HG03108 (cell line): ENCODE data around the gene KLHL30.
"Not testable (repeated sequence)": the region's sequence is repeated elsewhere in the genome, so short reads cannot be mapped to it uniquely, and the experiment has no call there.

ENCODE experiments used
- ATAC-seq: cut with Tn5 transposase; IDR thresholded peaks from one replicate; pipeline ENCODE4 v1.9.1; 2021; ENCODE audit warnings: moderate library complexity; ENCODE audit not compliant: unreplicated experiment

Gene KLHL30

DNA sequence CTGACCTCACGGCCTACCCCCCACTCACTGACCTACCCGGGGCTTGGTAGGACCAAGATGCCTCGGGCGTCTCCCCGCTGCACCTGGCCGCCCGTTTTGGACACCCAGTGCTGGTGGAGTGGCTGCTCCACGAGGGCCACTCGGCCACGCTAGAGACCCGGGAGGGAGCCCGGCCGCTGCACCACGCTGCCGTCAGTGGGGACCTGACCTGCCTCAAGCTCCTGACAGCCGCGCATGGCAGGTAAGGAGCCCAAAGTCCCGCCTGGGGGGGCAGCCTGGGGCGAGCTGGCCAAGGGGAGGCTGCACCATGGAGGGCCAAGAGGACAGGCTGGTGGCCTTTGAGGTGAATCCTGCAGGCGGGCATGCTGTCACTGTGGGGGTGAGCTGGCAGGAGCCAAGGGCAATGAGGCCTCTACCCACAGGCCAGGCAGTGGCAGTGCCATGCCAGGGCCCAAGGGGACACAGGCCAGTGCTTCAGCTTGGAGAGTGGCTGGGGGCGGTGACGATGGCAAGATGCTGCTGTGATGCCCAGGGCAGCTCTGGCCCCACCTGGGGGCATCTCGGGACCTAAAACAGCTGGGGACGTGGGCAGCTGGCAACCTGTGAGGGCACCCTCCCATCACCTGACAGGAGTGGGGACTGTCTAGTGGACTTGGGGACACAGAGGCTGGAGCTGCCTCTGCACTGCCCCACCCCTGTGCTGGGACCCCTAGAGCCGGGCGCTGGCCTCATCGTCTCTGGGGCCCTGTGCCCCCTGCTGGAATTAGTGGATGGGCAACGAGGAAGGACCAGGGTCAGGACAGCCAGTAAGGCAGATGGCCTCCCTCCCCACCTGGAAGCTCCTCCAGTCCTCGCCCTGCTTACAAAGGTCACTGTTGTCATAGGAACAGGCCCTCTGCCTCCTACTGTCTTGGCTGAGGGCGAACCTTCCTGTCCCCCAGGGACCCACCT, 36.3 kb upstream of the KLHL30 start:
- no peak for ATAC-seq

DNA sequence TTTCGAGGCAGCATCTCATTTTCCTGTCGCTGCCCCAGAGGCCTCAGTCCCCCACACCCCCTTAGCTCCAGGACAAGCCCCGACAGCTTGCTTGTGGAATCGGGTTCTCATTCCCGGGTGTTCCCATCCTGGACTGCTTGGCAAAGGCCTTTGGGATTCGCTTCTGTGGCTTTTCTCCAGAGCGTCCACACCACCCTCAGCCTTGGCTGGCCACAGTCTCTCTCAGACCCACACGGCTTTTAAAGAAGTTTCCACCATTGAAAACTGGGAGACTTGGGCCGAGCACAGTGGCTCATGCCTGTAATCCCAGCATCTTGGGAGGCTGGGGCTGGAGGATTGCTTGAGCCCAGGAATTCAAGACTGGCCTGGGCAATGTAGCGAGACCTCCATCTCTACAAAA, 35.6 kb upstream of the KLHL30 start:
- ATAC-seq = no peak

DNA sequence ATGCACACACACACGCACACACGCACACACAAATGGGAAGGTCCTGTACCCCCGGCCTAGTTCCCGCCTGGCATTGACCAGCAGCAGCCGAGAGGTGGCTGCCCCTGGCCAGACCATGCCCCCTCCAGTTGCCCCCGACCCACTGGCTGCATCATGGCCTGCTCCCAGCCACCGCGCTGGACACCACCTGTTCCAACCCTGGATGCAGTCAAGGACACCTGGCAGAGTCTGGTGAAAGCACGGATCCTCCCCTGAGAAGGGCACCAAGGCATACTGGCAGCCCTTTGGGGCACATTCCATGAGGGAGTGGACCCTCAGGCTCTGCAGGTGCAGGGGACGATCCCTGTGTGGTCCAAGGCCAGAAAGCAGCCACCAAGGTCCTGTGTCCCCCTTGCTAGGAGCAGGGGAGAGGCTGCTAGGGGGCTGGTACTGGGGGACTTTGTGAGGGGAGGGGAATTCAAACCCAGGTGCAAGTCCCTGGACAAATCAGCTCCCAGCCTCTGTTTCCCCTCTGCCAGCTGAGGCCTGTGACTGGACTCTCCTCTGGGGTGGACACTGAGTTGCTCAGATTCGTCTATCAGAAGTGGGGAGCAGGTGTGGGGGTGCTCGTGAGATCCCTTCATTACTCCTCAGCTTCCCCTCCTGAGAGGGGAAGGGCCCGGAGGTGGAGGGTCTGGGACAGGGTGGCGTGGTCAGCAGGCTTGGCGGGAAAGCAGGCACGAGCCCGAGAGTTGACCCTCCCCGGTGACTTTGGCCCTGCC, 34.8 kb upstream of the KLHL30 start:
- ATAC-seq = no peak

DNA sequence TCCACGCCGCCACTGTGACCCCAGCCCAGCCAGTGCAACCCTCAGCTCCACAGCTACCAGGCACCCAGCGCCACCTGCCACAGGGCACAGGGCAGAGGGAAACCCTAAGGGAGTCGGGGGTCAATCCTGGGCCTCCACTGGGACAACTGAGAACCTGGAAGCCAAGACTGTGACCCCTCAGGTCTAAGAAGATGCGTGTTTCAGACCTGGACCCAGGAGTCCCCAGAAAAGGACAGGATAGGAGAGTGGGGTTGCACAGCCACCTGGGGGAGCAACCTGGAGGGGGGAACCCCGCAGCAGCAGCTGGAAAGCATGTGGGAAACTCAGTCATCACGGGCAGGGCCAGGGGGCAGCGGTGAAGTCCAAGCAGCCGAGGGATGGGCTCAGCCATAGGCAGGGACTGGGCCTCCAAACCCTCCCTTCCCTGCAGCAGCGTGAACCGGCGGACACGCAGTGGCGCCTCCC, 34.2 kb upstream of the KLHL30 start:
- no peak for ATAC-seq

DNA sequence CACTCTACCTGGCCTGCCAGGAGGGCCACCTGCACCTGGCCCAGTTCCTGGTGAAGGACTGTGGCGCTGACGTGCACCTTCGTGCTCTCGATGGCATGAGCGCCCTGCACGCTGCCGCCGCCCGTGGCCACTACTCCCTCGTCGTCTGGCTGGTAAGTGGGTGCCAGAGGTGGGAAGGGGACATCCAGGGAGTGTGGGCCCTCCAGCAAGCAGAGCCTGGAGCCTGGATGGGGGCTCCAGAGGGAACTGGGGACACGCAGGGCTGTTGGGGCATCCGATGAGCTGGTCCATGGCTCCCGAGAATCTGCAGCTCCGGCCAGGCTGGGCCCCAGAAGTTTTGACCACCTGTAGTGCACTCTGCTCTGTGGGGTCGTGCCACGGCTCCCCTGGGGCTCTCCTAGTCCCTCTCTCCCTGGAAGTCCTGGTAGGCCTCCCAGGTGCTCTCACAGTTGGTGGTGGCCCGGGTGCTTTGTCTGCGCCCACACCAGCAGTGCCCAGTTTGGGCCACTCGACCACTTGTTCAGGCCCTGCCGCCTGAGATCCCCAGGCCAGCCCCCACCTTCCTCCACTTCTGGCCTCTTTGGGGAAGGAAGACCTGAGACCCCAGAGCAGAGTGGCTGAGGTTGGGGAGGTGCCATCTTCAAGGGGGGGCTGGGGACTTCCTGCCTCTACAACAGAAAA, 33.6 kb upstream of the KLHL30 start:
- no peak for ATAC-seq

DNA sequence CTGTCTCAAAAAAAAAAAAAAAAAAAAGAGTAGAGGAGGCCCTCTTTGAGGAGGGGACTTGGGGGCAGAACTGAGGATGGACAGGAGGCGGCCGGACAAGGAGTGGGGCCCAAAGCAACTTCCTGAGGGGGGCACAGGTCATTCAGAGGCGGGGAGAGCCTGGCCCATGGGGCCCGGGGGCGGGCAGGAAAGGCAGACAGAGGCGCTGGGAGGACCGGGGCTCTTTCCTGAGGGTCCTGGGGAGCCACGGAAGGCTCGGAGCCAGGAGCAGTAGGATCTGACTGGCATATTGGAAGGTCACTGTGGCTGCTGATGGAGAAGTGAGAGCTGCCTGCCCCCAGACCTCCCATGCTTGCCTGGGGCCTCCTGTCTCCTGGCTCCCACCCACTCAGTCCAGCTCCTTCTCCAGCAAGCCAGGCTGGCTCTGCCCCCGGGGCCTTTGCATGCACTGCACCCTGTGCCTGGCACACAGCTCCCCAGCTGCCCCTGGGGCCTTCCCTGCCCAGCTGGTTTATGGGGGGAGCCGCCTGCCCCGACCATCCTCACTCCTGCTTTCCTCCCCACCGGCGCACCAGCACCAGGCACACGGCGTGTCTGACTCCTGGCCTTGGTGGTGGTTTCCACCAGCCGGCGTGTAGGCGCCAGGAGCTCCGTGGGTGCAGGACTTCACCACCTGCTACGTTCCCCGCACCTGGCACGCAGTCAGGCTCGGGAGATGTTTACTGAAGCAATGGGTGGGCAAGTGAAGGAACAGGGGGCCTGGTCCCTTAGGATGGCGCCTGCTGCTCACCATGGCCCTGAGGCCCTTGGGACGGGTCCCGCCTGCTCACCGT, 32.7 kb upstream of the KLHL30 start:
- ATAC-seq = no peak

DNA sequence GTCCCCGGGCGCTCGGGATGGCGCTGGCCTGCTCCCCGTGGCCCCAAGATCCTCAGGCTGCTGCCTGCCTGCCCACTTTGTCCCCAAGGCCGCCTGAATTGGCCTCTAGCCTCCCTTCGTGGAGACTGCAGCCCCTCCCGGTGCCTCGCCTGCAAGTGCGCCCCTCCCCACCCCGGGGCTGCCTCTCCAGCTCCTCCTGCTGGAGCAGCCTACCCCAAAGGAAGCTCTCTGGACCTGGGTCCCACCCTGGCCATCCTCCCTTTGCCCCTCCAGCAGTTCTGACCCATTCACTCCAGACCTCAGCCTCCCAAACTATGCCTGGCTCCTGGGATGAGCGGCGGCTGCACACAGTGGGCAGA, 32.1 kb upstream of the KLHL30 start:
- ATAC-seq = no peak

DNA sequence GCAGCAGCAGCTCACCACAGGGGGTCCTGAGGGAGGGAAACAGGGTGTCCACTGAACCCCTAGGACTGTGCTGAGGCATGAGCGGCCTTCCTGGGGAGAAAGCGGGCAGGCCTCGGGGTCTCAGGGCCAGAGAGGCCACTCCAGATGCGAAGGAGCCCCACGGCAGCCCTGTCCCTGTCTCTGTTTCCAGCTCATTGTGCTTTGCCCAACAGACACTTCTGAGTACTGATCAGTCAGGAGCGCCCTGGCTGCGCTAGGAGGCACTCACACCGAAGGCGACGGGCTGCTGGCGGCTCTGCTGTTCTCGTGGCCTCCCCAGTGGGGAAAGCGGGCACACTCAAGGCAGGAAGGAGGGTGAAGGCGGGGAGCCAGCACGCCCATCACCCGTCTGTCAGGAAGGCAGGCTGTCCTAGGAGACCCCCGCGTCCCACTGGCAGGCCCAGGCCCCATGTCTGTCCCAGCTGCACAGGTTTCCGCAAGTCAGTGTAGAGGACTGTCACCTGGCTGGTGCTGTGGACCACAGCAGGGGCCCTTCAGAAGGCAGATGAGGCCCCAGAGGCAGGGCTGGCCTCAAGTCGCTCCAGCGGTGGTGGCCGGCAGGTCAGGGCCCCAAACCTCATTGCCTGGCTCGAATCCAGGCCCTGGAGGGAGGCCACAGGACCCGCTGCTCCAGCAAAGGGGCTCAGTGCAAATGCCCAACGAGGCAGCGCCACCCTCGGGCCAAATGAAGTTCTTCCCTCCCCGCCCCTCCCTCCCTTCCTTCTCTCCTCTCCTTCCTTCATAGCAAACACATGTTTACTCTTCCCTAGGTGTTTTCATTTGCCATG, 31.6 kb upstream of the KLHL30 start:
- peak; percentile 23 for ATAC-seq

DNA sequence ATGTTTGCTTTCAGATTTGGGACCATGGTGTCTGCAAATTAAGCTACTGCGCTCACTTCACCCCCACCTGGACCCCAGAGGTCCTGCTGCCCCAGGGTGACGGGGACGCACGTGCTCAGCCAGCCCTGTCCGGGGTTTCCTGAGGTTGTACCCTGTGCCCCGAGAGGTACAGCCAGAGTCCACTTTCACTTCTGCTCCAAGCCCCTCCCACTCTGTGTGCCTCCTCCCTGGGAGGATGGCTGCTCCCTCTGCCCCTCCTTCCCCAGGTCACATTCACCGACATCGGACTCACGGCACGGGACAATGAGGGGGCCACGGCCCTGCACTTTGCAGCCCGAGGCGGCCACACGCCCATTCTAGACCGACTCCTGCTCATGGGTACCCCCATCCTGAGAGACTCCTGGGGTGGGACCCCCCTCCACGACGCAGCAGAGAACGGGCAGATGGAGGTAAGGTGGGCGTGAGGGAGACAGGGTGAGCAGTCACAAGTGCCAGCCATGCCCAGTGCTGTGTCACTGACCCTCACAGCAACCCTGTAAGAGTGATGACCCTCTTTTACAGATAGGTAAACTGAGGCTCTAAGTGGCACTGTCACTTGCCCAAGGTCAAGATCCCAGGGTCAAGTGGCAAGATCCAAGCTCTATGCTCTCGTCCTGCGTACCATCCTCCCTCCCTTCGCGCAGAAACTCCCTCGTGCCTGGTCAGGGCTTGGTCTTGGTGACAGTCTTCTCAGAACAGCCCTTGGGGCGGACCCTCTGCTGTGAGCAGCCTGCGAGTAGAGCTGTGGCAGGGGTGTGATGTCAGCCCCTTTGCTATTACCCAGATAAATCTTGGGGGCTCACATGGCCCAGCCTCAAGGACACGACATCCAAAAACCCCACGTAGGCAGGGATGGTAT, 30.7 kb upstream of the KLHL30 start:
- ATAC-seq = peak; percentile 56

DNA sequence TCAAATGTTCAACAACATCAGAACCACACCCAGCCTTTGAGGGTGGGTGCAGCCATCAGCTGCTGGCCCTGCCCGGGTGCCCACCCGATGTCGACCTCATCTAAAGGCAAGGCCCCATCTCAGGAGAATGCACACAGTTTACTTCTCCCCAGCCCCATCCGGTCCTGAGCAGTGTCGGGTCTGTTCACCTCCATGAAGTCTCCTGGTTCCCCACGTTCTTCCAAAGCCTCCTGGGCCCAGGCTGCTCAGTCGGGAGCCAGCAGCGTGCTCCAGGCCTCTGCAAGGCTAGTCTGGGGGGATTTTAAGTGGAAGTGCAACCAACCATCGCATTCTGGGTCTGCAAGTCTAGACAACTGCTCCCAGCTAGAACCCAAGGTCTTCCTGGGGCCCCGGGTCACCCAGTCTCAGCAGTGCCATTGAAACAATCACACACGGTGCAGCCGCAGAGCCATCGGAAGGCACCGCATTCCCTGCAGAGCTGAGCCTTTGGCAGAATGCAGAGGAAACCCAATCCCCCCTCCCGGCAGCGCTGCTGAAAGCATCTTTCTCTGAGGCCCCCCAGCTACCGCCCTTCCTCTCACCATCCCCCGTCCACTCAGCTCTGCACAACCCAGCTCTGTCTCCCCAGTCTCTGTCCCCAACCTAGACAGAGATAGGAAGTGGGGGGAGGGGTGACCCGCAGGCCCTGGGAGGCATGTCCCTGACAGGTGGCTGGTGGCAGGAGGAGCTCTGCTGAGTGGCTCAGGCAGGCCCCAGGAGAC, 29.9 kb upstream of the KLHL30 start:
- ATAC-seq = no peak

DNA sequence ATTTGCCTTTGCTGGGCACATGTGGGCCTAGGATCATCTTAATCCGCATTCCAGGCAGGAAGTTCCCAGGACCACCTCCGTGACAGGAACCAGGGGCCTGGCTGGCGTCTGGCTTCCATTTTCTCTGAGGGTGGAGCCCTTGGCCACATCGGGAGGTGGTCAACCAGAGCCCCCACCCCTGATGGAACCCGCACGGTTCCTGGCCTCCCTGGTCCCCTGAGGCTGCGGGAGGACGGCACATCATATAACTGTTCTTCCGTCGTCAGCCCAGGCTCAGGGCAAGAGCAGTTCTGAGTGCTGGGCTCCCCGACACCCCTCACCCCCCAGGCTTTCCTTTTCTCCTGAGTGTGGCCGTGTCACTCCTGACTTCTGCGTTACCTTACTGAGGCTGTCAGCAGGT, 24.9 kb upstream of the KLHL30 start:
- ATAC-seq = no peak

DNA sequence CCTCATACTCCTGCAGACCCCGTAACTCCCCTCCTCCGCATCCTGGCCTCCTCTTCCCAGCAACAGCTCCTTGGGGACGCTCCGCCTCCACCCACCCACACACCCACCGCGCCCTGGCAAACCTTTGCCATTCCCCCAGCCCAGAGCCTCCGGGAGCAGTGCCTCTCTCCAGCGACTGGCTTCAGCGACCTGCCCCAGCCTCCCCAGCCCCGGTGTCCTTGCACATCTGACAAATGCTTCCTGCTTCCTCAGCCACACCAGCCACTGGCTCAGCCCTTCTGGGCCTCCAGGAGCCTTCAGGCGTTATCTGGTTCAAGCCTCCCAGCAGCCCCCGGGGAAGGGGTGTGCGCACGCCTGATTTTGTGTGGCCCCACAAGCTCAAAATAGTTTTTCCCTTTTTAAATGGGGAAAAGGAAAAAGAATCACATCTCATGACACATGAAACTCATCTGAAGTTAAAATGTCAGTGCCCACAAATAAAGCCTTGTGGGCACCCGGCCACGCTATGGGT, 24.1 kb upstream of the KLHL30 start:
- ATAC-seq = no peak

DNA sequence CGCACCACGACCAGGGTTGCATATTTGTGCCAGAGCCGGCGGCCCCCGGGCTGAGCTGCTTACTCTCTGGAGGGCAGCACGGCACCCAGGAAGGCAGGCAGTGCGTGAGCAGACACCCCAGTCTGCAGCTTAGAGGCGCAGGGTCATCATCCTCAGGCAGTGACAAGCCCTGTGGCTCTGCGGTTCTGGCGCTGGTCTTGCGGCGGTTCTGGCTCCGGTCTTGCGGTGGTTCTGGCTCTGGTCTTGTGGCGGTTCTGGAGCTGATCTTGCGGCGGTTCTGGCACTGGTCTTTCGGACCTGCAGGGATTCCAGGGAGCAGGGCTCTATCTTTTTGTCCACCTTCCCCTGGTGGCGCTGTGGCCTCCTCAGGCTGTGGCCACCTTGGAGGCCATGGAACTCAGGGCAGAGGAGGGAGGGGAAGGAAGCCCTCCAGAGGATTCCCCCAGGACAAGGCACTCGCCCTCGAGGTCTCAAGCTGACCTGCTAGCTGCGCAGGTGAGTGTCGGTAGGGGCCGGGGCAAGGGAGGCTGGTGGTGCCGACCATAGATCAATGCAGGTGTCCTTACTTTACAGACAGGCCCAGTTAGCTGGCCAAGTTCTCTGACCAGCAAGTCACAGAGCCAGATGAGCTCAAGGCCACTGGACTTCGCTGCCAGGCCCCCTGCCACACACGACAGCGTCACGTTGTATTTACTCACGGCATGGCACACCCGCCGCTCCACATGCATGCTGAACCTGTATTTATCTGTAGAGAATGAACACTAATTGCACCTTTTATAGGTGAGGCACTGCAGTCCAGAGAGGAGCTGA, 23.4 kb upstream of the KLHL30 start:
- ATAC-seq = no peak

DNA sequence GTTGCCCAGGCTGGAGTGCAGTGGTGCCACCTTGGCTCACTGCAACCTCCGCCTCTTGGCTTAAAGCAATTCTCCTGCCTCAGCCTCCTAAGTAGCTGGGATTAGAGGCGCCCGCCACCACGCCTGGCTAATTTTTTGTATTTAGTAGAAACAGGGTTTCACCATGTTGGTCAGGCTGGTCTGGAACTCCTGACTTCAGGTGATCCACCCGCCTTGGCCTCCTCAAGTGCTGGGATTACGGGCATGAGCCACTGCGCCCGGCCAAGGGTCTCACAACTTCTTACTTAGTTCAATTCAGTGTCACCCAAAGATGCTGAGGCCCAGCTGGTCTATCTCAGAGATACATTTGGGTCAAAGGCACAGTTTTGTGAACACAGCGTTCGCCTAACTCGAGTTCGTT, 22.8 kb upstream of the KLHL30 start:
- ATAC-seq = not testable (repeated sequence)

DNA sequence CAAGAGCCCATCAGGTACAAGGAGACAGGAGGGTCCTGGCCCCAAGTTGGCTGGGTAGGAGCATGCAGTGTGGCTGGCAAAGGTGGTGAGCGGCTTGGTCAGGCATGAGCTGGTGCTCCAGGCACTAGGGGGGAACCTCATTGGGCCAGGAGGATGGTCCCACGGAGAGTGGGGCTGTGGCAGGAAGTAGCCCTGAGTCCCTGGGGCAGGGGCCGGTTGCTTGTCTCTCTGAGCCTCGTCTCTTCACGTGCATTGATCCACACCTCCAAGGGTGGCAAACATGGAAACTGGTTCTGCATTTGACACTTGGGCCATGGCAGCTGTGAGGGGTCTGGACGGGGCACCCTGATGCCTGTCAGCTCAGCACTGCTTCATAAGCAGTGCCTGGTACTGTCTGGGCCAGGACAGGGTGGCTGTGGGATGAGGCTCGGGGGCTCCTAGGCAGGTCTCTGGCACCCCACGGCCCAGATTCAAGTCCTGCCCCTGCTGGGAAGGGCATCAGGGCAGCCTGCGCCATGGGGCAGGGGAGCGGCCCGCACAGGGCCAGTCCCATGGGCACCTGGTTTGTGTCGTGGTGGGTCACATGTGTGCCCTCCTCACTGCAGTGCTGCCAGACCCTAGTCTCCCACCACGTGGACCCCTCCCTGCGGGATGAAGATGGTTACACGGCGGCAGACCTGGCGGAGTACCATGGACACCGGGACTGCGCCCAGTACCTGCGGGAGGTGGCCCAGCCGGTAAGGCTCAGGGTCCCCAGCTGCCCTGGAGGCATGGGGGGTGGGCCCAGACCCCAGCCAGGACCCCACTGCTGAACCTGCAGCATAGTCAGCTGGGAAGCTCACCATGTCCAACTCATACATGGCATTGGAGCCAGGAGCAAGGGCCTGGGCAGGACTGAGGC, 21.9 kb upstream of the KLHL30 start:
- ATAC-seq = no peak
